Astrocyte of the cerebellum (primary cell): ENCODE data around the gene CNTN5.
A peak's percentile ranks its signal among the peaks of the same experiment; 100 is the strongest.

Source experiments
- DNase-seq: peaks from one replicate; pipeline ENCODE4 v3.0.0-alpha.2; 2011; ENCODE audit warnings: low read depth
- H3K4me3 ChIP-seq: 2 replicates; pipeline ENCODE4 v1.5.1; 2011; ENCODE audit warnings: mild to moderate bottlenecking, low read depth, low read length, moderate library complexity
- in situ Hi-C: cut with HindIII; loops from 2 replicates; pipeline ENCODE4 v1.10.0; 2017; ENCODE audit warnings: low sequenced_read_pairs
- TF ChIP-seq, protein P1 (sequence below): IDR thresholded peaks from 2 replicates; pipeline ENCODE4 v1.5.1; 2012; ENCODE audit warnings: low read length, low read depth, moderate library complexity, mild to moderate bottlenecking; ENCODE audit errors: missing control alignments

Gene CNTN5

GRCh38 chr11:99244613-99245012 lies 223.9 kb downstream of the CNTN5 start:
- H3K4me3 ChIP-seq, result no peak overlapping the region
- peak; percentile 9 for DNase-seq
- in situ Hi-C loops, result no loop called here
- TF ChIP-seq, protein P1, sequence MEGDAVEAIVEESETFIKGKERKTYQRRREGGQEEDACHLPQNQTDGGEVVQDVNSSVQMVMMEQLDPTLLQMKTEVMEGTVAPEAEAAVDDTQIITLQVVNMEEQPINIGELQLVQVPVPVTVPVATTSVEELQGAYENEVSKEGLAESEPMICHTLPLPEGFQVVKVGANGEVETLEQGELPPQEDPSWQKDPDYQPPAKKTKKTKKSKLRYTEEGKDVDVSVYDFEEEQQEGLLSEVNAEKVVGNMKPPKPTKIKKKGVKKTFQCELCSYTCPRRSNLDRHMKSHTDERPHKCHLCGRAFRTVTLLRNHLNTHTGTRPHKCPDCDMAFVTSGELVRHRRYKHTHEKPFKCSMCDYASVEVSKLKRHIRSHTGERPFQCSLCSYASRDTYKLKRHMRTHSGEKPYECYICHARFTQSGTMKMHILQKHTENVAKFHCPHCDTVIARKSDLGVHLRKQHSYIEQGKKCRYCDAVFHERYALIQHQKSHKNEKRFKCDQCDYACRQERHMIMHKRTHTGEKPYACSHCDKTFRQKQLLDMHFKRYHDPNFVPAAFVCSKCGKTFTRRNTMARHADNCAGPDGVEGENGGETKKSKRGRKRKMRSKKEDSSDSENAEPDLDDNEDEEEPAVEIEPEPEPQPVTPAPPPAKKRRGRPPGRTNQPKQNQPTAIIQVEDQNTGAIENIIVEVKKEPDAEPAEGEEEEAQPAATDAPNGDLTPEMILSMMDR, result no peak

DNA sequence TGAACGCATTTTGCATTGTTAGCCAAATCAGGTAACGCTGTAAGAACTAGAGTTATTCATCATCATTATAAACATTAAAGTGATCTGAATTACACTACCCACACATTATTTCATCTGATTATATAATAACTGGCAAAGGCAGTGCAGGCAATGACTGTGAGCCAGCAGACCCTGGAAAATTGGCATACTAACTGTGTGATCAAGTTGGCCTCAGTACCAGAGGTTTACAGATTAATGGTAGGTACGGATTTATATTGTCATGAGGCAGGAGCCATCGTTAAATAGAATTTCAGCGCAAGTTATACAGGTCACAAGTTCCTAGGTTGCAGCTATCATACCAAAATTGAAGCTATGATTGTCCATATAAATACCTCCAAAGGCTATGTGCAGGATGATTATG lies 225.4 kb downstream of the CNTN5 start:
- DNase-seq, result no peak
- TF ChIP-seq, protein P1, result no peak
- in situ Hi-C loops, result no loop called here
- no peak overlapping the region for H3K4me3 ChIP-seq

GRCh38 chr11:99256614-99257013 lies 235.9 kb downstream of the CNTN5 start:
- TF ChIP-seq, protein P1, result no peak
- no peak overlapping the region for H3K4me3 ChIP-seq
- no peak for DNase-seq
- in situ Hi-C loops, result no loop called here

DNA sequence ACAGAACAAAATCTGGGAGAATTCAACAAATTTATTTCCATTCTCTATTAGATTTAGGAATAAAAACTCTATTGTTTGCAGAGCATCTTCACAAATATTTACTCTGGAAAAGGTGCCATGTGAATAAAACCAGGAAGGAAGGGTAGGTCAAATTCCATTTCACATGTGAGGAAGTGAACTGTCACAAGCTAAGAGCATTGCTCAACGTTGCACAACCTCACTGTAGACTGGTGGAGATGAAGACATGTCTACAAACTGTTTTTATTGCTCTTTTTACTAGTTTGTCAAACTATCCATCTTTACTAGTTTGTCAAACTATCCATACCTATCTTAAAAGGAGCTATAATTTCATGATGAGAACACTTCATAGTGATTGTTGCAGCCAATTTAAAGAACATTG lies 236.4 kb downstream of the CNTN5 start:
- no peak for DNase-seq
- in situ Hi-C loops, result no loop called here
- no peak overlapping the region for H3K4me3 ChIP-seq
- TF ChIP-seq, protein P1, result no peak

GRCh38 chr11:99260696-99261095 lies 239.9 kb downstream of the CNTN5 start:
- TF ChIP-seq, protein P1, result no peak
- no peak for DNase-seq
- H3K4me3 ChIP-seq, result no peak overlapping the region
- in situ Hi-C loops, result no loop called here

- no peak for DNase-seq
- in situ Hi-C loops, result no loop called here
- no peak overlapping the region for H3K4me3 ChIP-seq
- TF ChIP-seq, protein P1, result no peak
Measured at GRCh38 chr11:99268886-99269285, 248.1 kb downstream of the CNTN5 start.

DNA sequence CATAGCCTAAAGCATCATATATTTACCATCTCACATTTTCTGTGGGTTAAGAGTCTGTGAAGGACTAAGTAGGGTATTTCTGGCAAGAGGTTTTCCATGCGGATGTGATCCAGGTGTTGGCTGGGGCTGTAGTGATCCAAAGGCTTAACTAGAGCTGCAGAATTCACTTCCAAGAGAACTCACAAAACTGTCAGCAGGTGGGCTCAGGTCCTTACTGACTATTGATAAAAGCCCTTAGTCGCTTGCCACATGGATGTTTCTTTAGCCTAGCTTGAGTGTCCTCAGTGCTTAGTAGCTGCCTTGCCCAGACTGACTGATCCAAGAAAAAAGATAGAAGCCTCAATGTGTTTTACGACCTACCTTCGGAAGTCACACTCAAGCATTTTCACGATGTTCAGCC lies 250.8 kb downstream of the CNTN5 start:
- TF ChIP-seq, protein P1, result no peak
- DNase-seq, result no peak
- H3K4me3 ChIP-seq, result no peak overlapping the region
- in situ Hi-C loops, result no loop called here
